OCI-LY1 (cell line): ENCODE measurements around the gene HMGXB3.

ENCODE experiments used
- H2AFZ ChIP-seq: fragments of 200-600 bp; sonication (generic), shearing (Covaris generic); 2 replicates; pipeline ENCODE4 v1.6.0; 2014; ENCODE audit warnings: antibody characterized with exemption, mild to moderate bottlenecking, low read length
- H3F3A ChIP-seq: fragments of 200-600 bp; sonication (generic), shearing (Covaris generic); 2 replicates; pipeline ENCODE4 v1.6.0; 2014; ENCODE audit warnings: mild to moderate bottlenecking, antibody characterized with exemption, low read length, moderate library complexity; ENCODE audit not compliant: insufficient read depth
- H3K27ac ChIP-seq: fragments of 200-600 bp; sonication (generic); 2 replicates; pipeline ENCODE4 v1.5.1; 2014; ENCODE audit warnings: low read length, mixed run types, mild to moderate bottlenecking, low read depth; ENCODE audit not compliant: poor library complexity, severe bottlenecking
- H3K27me3 ChIP-seq: fragments of 200-600 bp; sonication (generic); 2 replicates; pipeline ENCODE4 v1.6.0; 2014; ENCODE audit warnings: antibody characterized with exemption, mild to moderate bottlenecking, low read length, moderate library complexity; ENCODE audit not compliant: insufficient read depth
- H3K36me3 ChIP-seq: fragments of 200-600 bp; sonication (generic); 2 replicates; pipeline ENCODE4 v1.6.1; 2014; ENCODE audit warnings: mild to moderate bottlenecking, antibody characterized with exemption, low read length, moderate library complexity, mixed read lengths; ENCODE audit not compliant: insufficient read depth
- H3K4me1 ChIP-seq: fragments of 200-600 bp; sonication (generic); 2 replicates; pipeline ENCODE4 v1.5.1; 2014; ENCODE audit warnings: mild to moderate bottlenecking, low read length, moderate library complexity; ENCODE audit not compliant: insufficient read depth, severe bottlenecking
- H3K4me2 ChIP-seq: fragments of 200-600 bp; sonication (generic), shearing (Covaris generic); 2 replicates; pipeline ENCODE4 v1.6.1; 2014; ENCODE audit warnings: low read length
- H3K4me3 ChIP-seq: fragments of 200-600 bp; sonication (generic); 2 replicates; pipeline ENCODE4 v1.5.1; 2014; ENCODE audit warnings: low read length, low read depth, mild to moderate bottlenecking, mixed read lengths; ENCODE audit not compliant: poor library complexity, severe bottlenecking
- H3K79me2 ChIP-seq: fragments of 200-600 bp; shearing (Covaris generic); 2 replicates; pipeline ENCODE4 v1.6.1; 2016; ENCODE audit warnings: mixed run types, low read length, mixed read lengths; ENCODE audit not compliant: insufficient read depth
- H3K9ac ChIP-seq: fragments of 200-600 bp; sonication (generic), shearing (Covaris generic); 2 replicates; pipeline ENCODE4 v1.6.1; 2014; ENCODE audit warnings: mild to moderate bottlenecking, low read length, mixed read lengths
- H3K9me2 ChIP-seq: fragments of 200-600 bp; sonication (generic), shearing (Covaris generic); 2 replicates; pipeline ENCODE4 v1.6.1; 2014; ENCODE audit warnings: low read depth, mild to moderate bottlenecking, low read length, mixed read lengths
- H3K9me3 ChIP-seq: fragments of 200-600 bp; shearing (Covaris generic); 2 replicates; pipeline ENCODE4 v1.6.1; 2014; ENCODE audit warnings: low read length, mixed read lengths
- H4K20me1 ChIP-seq: fragments of 200-600 bp; sonication (generic), shearing (Covaris generic); 2 replicates; pipeline ENCODE4 v1.6.0; 2016; ENCODE audit warnings: mild to moderate bottlenecking, low read length; ENCODE audit not compliant: insufficient read depth
- EZH2 ChIP-seq: fragments of 200-600 bp; sonication (generic), shearing (Covaris generic); IDR thresholded peaks from 2 replicates; pipeline ENCODE4 v1.8.0; 2017; ENCODE audit warnings: borderline replicate concordance, mixed run types, mild to moderate bottlenecking, antibody characterized with exemption, low read length, moderate library complexity, mixed read lengths
- TF ChIP-seq, protein P1 (sequence below): fragments of 200-600 bp; sonication (generic), shearing (Covaris generic); IDR thresholded peaks from 2 replicates; pipeline ENCODE4 v1.5.1; 2017; ENCODE audit warnings: mild to moderate bottlenecking, antibody characterized with exemption, low read length, moderate library complexity, mixed read lengths

Gene HMGXB3

DNA sequence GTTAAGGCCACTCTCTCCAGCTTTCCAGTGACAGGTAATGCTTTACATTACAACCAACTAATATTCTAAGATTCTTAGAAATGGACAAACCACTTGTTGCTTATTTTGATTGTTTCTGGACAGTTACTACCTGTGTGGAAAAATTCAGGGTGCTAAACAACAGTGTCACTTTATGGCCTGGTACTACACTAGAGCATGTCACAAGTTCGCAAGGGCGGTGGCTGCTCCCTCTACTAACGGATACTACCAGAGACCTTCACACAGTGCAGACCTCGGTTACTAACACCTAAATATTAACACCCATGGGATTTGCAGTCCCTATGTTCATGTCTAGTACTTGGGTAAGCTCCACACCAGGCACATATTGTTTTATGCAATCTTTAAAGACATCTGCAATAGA is 13.4 kb downstream of the HMGXB3 start:
- H3K4me2 ChIP-seq, result no peak overlapping the region
- H3K9me2 ChIP-seq, result no peaks in the 10 kb centered on the region
- no peak overlapping the region for H3K9ac ChIP-seq
- TF ChIP-seq, protein P1, sequence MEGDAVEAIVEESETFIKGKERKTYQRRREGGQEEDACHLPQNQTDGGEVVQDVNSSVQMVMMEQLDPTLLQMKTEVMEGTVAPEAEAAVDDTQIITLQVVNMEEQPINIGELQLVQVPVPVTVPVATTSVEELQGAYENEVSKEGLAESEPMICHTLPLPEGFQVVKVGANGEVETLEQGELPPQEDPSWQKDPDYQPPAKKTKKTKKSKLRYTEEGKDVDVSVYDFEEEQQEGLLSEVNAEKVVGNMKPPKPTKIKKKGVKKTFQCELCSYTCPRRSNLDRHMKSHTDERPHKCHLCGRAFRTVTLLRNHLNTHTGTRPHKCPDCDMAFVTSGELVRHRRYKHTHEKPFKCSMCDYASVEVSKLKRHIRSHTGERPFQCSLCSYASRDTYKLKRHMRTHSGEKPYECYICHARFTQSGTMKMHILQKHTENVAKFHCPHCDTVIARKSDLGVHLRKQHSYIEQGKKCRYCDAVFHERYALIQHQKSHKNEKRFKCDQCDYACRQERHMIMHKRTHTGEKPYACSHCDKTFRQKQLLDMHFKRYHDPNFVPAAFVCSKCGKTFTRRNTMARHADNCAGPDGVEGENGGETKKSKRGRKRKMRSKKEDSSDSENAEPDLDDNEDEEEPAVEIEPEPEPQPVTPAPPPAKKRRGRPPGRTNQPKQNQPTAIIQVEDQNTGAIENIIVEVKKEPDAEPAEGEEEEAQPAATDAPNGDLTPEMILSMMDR, result no peak
- no peak for TF ChIP-seq EZH2
- peaks cover 8% of the 10 kb centered on the region for H3K9me3 ChIP-seq
- peaks cover 98% of the 10 kb centered on the region for H3K36me3 ChIP-seq
- H3K4me1 ChIP-seq, result no peaks in the 10 kb centered on the region
- H3K4me3 ChIP-seq, result no peak overlapping the region
- H3F3A ChIP-seq, result no peaks in the 10 kb centered on the region
- H2AFZ ChIP-seq, result no peak overlapping the region
- no peak overlapping the region for H3K27ac ChIP-seq
- H4K20me1 ChIP-seq, result no peaks in the 10 kb centered on the region
- H3K79me2 ChIP-seq, result no peaks in the 10 kb centered on the region
- H3K27me3 ChIP-seq, result no peaks in the 10 kb centered on the region

DNA sequence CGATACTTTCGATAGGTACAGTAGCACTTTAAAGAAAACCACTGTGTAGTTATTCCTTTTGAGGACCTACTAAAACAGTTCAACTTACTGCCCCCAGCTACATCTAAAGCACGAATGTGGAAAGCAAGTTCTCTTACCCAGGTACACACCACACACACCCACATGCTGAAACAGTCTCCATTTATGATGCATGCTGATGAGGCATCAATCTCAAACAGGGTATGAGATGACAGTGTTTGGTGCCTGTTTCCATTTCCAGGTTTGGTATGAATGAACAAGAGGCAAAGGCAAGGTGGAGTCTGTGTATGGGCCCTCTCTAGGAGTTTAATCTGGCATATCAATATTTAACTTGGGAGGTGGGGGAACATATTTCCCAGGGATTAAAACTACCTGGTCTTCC is 13.9 kb downstream of the HMGXB3 start:
- H3K4me1 ChIP-seq, result no peaks in the 10 kb centered on the region
- no peaks in the 10 kb centered on the region for H3K79me2 ChIP-seq
- H3K27me3 ChIP-seq, result no peaks in the 10 kb centered on the region
- H3K27ac ChIP-seq, result no peak overlapping the region
- no peaks in the 10 kb centered on the region for H3F3A ChIP-seq
- TF ChIP-seq EZH2, result no peak
- TF ChIP-seq, protein P1, result no peak
- no peaks in the 10 kb centered on the region for H4K20me1 ChIP-seq
- H3K9ac ChIP-seq, result no peak overlapping the region
- H3K9me2 ChIP-seq, result no peaks in the 10 kb centered on the region
- H3K36me3 ChIP-seq, result peaks cover 98% of the 10 kb centered on the region
- H3K4me3 ChIP-seq, result no peak overlapping the region
- H2AFZ ChIP-seq, result no peak overlapping the region
- peaks cover 8% of the 10 kb centered on the region for H3K9me3 ChIP-seq
- H3K4me2 ChIP-seq, result no peak overlapping the region

DNA sequence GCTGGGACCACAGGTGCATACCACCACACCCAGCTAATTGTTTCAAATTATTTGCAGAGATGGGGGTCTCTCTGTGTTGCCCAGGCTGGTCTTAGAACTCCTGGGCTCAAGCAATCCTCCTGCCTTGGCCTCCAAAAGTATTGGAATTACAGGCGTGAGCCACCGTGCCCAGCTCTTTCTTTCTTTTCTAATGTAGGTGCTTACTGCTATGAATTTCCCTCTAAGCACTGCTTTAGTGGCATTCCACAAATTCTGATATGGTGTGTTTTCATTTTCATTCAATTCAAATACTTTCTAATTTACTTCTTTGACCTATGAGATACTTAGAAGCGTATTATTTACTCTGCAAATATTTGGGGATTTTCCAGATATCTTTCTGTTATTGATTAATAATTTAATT is 14.9 kb downstream of the HMGXB3 start:
- Histone ChIP-seq H4K20me1 (no peaks in the 10 kb centered on the region), H3K36me3 (peaks cover 98% of the 10 kb centered on the region), H3K9me2 (no peaks in the 10 kb centered on the region), H3K27me3 (no peaks in the 10 kb centered on the region), H3K4me2 (no peak overlapping the region), H3K27ac (no peak overlapping the region), H3K4me1 (no peaks in the 10 kb centered on the region), H3K9ac (no peak overlapping the region), H3K79me2 (no peaks in the 10 kb centered on the region), H3K4me3 (no peak overlapping the region), H3K9me3 (peaks cover 8% of the 10 kb centered on the region), H2AFZ (no peak overlapping the region), H3F3A (no peaks in the 10 kb centered on the region)
- no peak for TF ChIP-seq EZH2
- TF ChIP-seq, protein P1, result no peak
